GM18858 (cell line): ENCODE measurements around the gene RNF223.
A peak's percentile ranks its signal among the peaks of the same experiment; 100 is the strongest.

ENCODE experiments used
- ATAC-seq: cut with Tn5 transposase; IDR thresholded peaks from one replicate; pipeline ENCODE4 v1.9.1; 2021; ENCODE audit not compliant: unreplicated experiment

The RNF223 gene

GRCh38 chr1:1047407-1047806 is 26.7 kb downstream of the RNF223 start:
- ATAC-seq = no peak

- ATAC-seq = no peak
Observed at GRCh38 chr1:1046767-1047166, 27.3 kb downstream of the RNF223 start.

- ATAC-seq = no peak
Observed at GRCh38 chr1:1046243-1046642, 27.9 kb downstream of the RNF223 start.

- no peak for ATAC-seq
Observed at GRCh38 chr1:1045129-1045528, 29.0 kb downstream of the RNF223 start.

- ATAC-seq = no peak
Observed at GRCh38 chr1:1044455-1045078, 29.5 kb downstream of the RNF223 start.

GRCh38 chr1:1043921-1044320 is 30.2 kb downstream of the RNF223 start:
- ATAC-seq = no peak

- no peak for ATAC-seq
Observed at GRCh38 chr1:1043411-1043810, 30.7 kb downstream of the RNF223 start.

- ATAC-seq = no peak
Observed at GRCh38 chr1:1042835-1043234, 31.3 kb downstream of the RNF223 start.

GRCh38 chr1:1041873-1042272 is 32.2 kb downstream of the RNF223 start:
- no peak for ATAC-seq

GRCh38 chr1:1041092-1041523 is 33.0 kb downstream of the RNF223 start:
- ATAC-seq = no peak

GRCh38 chr1:1040004-1040991 is 33.8 kb downstream of the RNF223 start:
- ATAC-seq = no peak

GRCh38 chr1:1039145-1039910 is 34.8 kb downstream of the RNF223 start:
- ATAC-seq = no peak

GRCh38 chr1:1038694-1039093 is 35.4 kb downstream of the RNF223 start:
- ATAC-seq = no peak

- ATAC-seq = no peak
Observed at GRCh38 chr1:1037366-1038327, 36.5 kb downstream of the RNF223 start.

GRCh38 chr1:1035291-1035943 is 38.7 kb downstream of the RNF223 start:
- no peak for ATAC-seq

- ATAC-seq = no peak
Observed at GRCh38 chr1:1034439-1034781, 39.7 kb downstream of the RNF223 start.

GRCh38 chr1:1033731-1034438 is 40.2 kb downstream of the RNF223 start:
- ATAC-seq = no peak

GRCh38 chr1:1033009-1033587 is 41.0 kb downstream of the RNF223 start:
- peak; percentile 64 for ATAC-seq

GRCh38 chr1:1032424-1032823 is 41.7 kb downstream of the RNF223 start:
- no peak for ATAC-seq
